ENCODE measurements around the gene PCDHGA1. TPM values are rescaled to one million over a fixed set of nuclear protein-coding genes. Genes with fewer than 3 reads are reported as not detected.

The PCDHGA1 gene
- polyA plus RNA-seq, 3 donors = 0.10 to 0.25 TPM; not detected in 1

- WGBS, 3 donors = 90 to 92% (median 91%) methylated on average over 7 of the region's 7 CpGs
- H3K27ac ChIP-seq (ENCODE audit: low read depth, low read length) = no peak overlapping the region
Observed at GRCh38 chr5:141529873-141530272, 199.6 kb downstream of the PCDHGA1 start.

- 97 to 100% (median 99%) methylated on average over 1 of the region's 1 CpG for whole genome bisulfite sequencing, 3 donors
- H3K27ac ChIP-seq (ENCODE audit: low read depth, low read length) = no peak overlapping the region
Observed at GRCh38 chr5:141532726-141533125, 202.4 kb downstream of the PCDHGA1 start.

- 93 to 100% (median 97%) methylated on average over 1 of the region's 1 CpG for WGBS, 3 donors
- H3K27ac ChIP-seq (ENCODE audit: low read depth, low read length) = no peak overlapping the region
Observed at GRCh38 chr5:141533897-141534296, 203.6 kb downstream of the PCDHGA1 start.

GRCh38 chr5:141534492-141535213 lies 204.3 kb downstream of the PCDHGA1 start:
- WGBS, 3 donors = 95 to 98% (median 96%) methylated on average over 4 of the region's 4 CpGs
- H3K27ac ChIP-seq (ENCODE audit: low read depth, low read length) = no peak overlapping the region

GRCh38 chr5:141543053-141543452 lies 212.7 kb downstream of the PCDHGA1 start:
- 87 to 94% (median 90%) methylated on average over 2 of the region's 2 CpGs for WGBS, 3 donors

GRCh38 chr5:141547488-141547887 lies 217.2 kb downstream of the PCDHGA1 start:
- 100% methylated on average over 1 of the region's 1 CpG for WGBS, 3 donors
- H3K27ac ChIP-seq (ENCODE audit: low read depth, low read length) = no peak overlapping the region

More at GRCh38 chr5:141543053-141543452, 212.7 kb downstream of the PCDHGA1 start:
- no peak overlapping the region for H3K27ac ChIP-seq (ENCODE audit: low read depth, low read length)

- WGBS, 3 donors = 97 to 98% (median 97%) methylated on average over 5 of the region's 5 CpGs
- no peak overlapping the region for H3K27ac ChIP-seq (ENCODE audit: low read depth, low read length)
Observed at GRCh38 chr5:141547921-141548320, 217.6 kb downstream of the PCDHGA1 start.

- 32 to 50% (median 35%) methylated on average over 11 of the region's 11 CpGs for WGBS, 3 donors
- peak overlapping the region; percentile 77 for H3K27ac ChIP-seq (ENCODE audit: low read depth, low read length)
Observed at GRCh38 chr5:141557681-141558136, 227.4 kb downstream of the PCDHGA1 start.

GRCh38 chr5:141558150-141558549 lies 227.8 kb downstream of the PCDHGA1 start:
- H3K27ac ChIP-seq (ENCODE audit: low read depth, low read length) = no peak overlapping the region
- WGBS, 3 donors = 27 to 69% (median 34%) methylated on average over 6 of the region's 6 CpGs

- no peak overlapping the region for H3K27ac ChIP-seq (ENCODE audit: low read depth, low read length)
Observed at GRCh38 chr5:141559461-141559860, 229.1 kb downstream of the PCDHGA1 start.

- no peak overlapping the region for H3K27ac ChIP-seq (ENCODE audit: low read depth, low read length)
Observed at GRCh38 chr5:141560151-141560550, 229.8 kb downstream of the PCDHGA1 start.

GRCh38 chr5:141560725-141561483 lies 230.6 kb downstream of the PCDHGA1 start:
- WGBS, 3 donors = 18 to 35% (median 32%) methylated on average over 9 of the region's 9 CpGs
- no peak overlapping the region for H3K27ac ChIP-seq (ENCODE audit: low read depth, low read length)

Other genes starting within 250 kb of the PCDHGA1 start
- 1 to 10 TPM in 1 of 3 donors, under 1 TPM in 2; 0.74 to 3.2 (median 0.79) TPM for gene PCDHB2, start 235.9 kb upstream of the PCDHGA1 start, polyA plus RNA-seq
- 1 to 10 TPM in 1 of 3 donors, under 1 TPM in 2; 0.48 to 1.4 (median 0.90) TPM for gene PCDHB3, start 230.0 kb upstream of the PCDHGA1 start, polyA plus RNA-seq
- 1 to 10 TPM in 2 of 3 donors, under 1 TPM in 1; 0.90 to 2.9 (median 1.9) TPM for gene PCDHB4, start 208.7 kb upstream of the PCDHGA1 start, polyA plus RNA-seq
- gene PCDHB5, start 195.3 kb upstream of the PCDHGA1 start, polyA plus RNA-seq = 1 to 10 TPM; 1.3 to 5.8 (median 1.6) TPM
- gene PCDHB6, start 180.5 kb upstream of the PCDHGA1 start, polyA plus RNA-seq = under 1 TPM in 2 of 3 donors, not detected in 1; 0.33 to 0.46 TPM
- gene PCDHB7, start 157.9 kb upstream of the PCDHGA1 start, polyA plus RNA-seq = 1 to 10 TPM in 1 of 3 donors, under 1 TPM in 2; 0.20 to 1.5 (median 0.79) TPM
- gene PCDHB8, start 152.7 kb upstream of the PCDHGA1 start, polyA plus RNA-seq = 1 to 10 TPM in 1 of 3 donors, under 1 TPM in 1, not detected in 1; 0.42 to 1.2 TPM
- 1 to 10 TPM in 1 of 3 donors, under 1 TPM in 2; 0.72 to 1.4 (median 0.90) TPM for gene PCDHB16, start 148.1 kb upstream of the PCDHGA1 start, polyA plus RNA-seq
- under 1 TPM; 0.38 to 0.88 (median 0.79) TPM for gene PCDHB9, start 143.4 kb upstream of the PCDHGA1 start, polyA plus RNA-seq
- gene PCDHB10, start 138.2 kb upstream of the PCDHGA1 start, polyA plus RNA-seq = 1 to 10 TPM in 1 of 3 donors, under 1 TPM in 2; 0.41 to 1.1 (median 0.67) TPM
- 1 to 10 TPM in 2 of 3 donors, under 1 TPM in 1; 0.45 to 1.4 (median 1.0) TPM for gene PCDHB11, start 130.9 kb upstream of the PCDHGA1 start, polyA plus RNA-seq
- 1 to 10 TPM in 2 of 3 donors, under 1 TPM in 1; 0.81 to 1.2 (median 1.2) TPM for gene PCDHB12, start 121.8 kb upstream of the PCDHGA1 start, polyA plus RNA-seq
- gene PCDHB13, start 116.6 kb upstream of the PCDHGA1 start, polyA plus RNA-seq = 1 to 10 TPM in 2 of 3 donors, under 1 TPM in 1; 0.34 to 1.7 (median 1.3) TPM
- 1 to 10 TPM; 1.3 to 2.5 (median 1.4) TPM for gene PCDHB14, start 107.2 kb upstream of the PCDHGA1 start, polyA plus RNA-seq
- 1 to 10 TPM in 2 of 3 donors, under 1 TPM in 1; 0.79 to 3.2 (median 2.0) TPM for gene PCDHB15, start 85.1 kb upstream of the PCDHGA1 start, polyA plus RNA-seq
- gene SLC25A2, start 26.5 kb upstream of the PCDHGA1 start, polyA plus RNA-seq = under 1 TPM in 1 of 3 donors, not detected in 2; 0.03 TPM
- 10 to 100 TPM; 32.2 to 62.0 (median 59.1) TPM for gene TAF7, start 9.7 kb upstream of the PCDHGA1 start, polyA plus RNA-seq
- 1 to 10 TPM in 1 of 3 donors, under 1 TPM in 2; 0.56 to 1.3 (median 0.89) TPM for gene PCDHGA2, start 8.2 kb downstream of the PCDHGA1 start, polyA plus RNA-seq
- gene PCDHGA3, start 13.3 kb downstream of the PCDHGA1 start, polyA plus RNA-seq = under 1 TPM; 0.45 to 0.82 (median 0.54) TPM
- gene PCDHGB1, start 19.6 kb downstream of the PCDHGA1 start, polyA plus RNA-seq = under 1 TPM; 0.11 to 0.36 (median 0.30) TPM
- gene PCDHGA4, start 24.5 kb downstream of the PCDHGA1 start, polyA plus RNA-seq = under 1 TPM; 0.34 to 0.98 (median 0.82) TPM
- gene PCDHGB2, start 29.5 kb downstream of the PCDHGA1 start, polyA plus RNA-seq = under 1 TPM; 0.58 to 0.90 (median 0.71) TPM
- under 1 TPM; 0.34 to 0.52 (median 0.43) TPM for gene PCDHGA5, start 33.6 kb downstream of the PCDHGA1 start, polyA plus RNA-seq
- under 1 TPM; 0.34 to 0.52 (median 0.40) TPM for gene PCDHGB3, start 39.7 kb downstream of the PCDHGA1 start, polyA plus RNA-seq
- 1 to 10 TPM in 1 of 3 donors, under 1 TPM in 2; 0.45 to 1.3 (median 0.83) TPM for gene PCDHGA6, start 43.4 kb downstream of the PCDHGA1 start, polyA plus RNA-seq
- under 1 TPM; 0.11 to 0.38 (median 0.31) TPM for gene PCDHGA7, start 52.2 kb downstream of the PCDHGA1 start, polyA plus RNA-seq
- 1 to 10 TPM in 1 of 3 donors, under 1 TPM in 2; 0.34 to 1.2 (median 0.60) TPM for gene PCDHGB4, start 57.2 kb downstream of the PCDHGA1 start, polyA plus RNA-seq
- gene PCDHGA8, start 62.1 kb downstream of the PCDHGA1 start, polyA plus RNA-seq = under 1 TPM; 0.07 to 0.45 (median 0.10) TPM
- 1 to 10 TPM in 2 of 3 donors, under 1 TPM in 1; 0.11 to 3.1 (median 2.3) TPM for gene PCDHGB5, start 67.4 kb downstream of the PCDHGA1 start, polyA plus RNA-seq
- gene PCDHGA9, start 72.3 kb downstream of the PCDHGA1 start, polyA plus RNA-seq = under 1 TPM; 0.51 to 0.89 (median 0.67) TPM
- 1 to 10 TPM; 1.0 to 2.4 (median 1.0) TPM for gene PCDHGB6, start 77.5 kb downstream of the PCDHGA1 start, polyA plus RNA-seq
- gene PCDHGA10, start 82.5 kb downstream of the PCDHGA1 start, polyA plus RNA-seq = 1 to 10 TPM in 1 of 3 donors, under 1 TPM in 2; 0.64 to 1.8 (median 0.79) TPM
- 1 to 10 TPM; 2.3 to 4.9 (median 2.6) TPM for gene PCDHGB7, start 87.2 kb downstream of the PCDHGA1 start, polyA plus RNA-seq
- 1 to 10 TPM in 1 of 3 donors, under 1 TPM in 2; 0.32 to 1.1 (median 0.79) TPM for gene PCDHGA11, start 90.5 kb downstream of the PCDHGA1 start, polyA plus RNA-seq
- gene PCDHGA12, start 100.0 kb downstream of the PCDHGA1 start, polyA plus RNA-seq = 1 to 10 TPM in 2 of 3 donors, under 1 TPM in 1; 0.48 to 2.0 (median 1.2) TPM
- 100 to 1,000 TPM in 1 of 3 donors, 10 to 100 TPM in 2; 21.7 to 106 (median 37.2) TPM for gene PCDHGC3, start 145.5 kb downstream of the PCDHGA1 start, polyA plus RNA-seq
- under 1 TPM; 0.05 to 0.34 (median 0.15) TPM for gene PCDHGC4, start 154.5 kb downstream of the PCDHGA1 start, polyA plus RNA-seq
- gene PCDHGC5, start 158.6 kb downstream of the PCDHGA1 start, polyA plus RNA-seq = under 1 TPM; 0.06 to 0.56 (median 0.07) TPM